ENCODE results near the gene LUZP1.
A peak's percentile ranks its signal among the peaks of the same experiment; 100 is the strongest.

The LUZP1 gene

GRCh38 chr1:23037081-23037740, 131.4 kb downstream of the LUZP1 start:
- in situ Hi-C loops (cut with HindIII; ENCODE audit: low pct_ligation_motif_present, low sequenced_read_pairs): no loop called here
- no peak for DNase-seq
- H3K36me3 ChIP-seq (replicated peaks): no peaks in the 10 kb centered on the region
- no peak overlapping the region for H3K27ac ChIP-seq
- TF ChIP-seq CTCF (IDR thresholded peaks at IDR 0.05; ENCODE audit: low read depth, low read length, missing control alignments): no peak
- H3K4me3 ChIP-seq (ENCODE audit: low read depth, low read length): no peak overlapping the region
- H3K27me3 ChIP-seq (replicated peaks): no peaks in the 10 kb centered on the region

GRCh38 chr1:23035823-23036452, 132.7 kb downstream of the LUZP1 start:
- in situ Hi-C loops (cut with HindIII; ENCODE audit: low pct_ligation_motif_present, low sequenced_read_pairs): no loop called here
- TF ChIP-seq CTCF (IDR thresholded peaks at IDR 0.05; ENCODE audit: low read depth, low read length, missing control alignments): no peak
- Histone ChIP-seq H3K36me3 (replicated peaks) (no peaks in the 10 kb centered on the region), H3K27me3 (replicated peaks) (no peaks in the 10 kb centered on the region), H3K4me3 (ENCODE audit: low read depth, low read length) (no peak overlapping the region), H3K27ac (peak overlapping the region; percentile 30)
- DNase-seq: peak; percentile 74
